GM23248 (cell line): ENCODE measurements around the gene PPP1R1B.

Experiments
- EZH2 ChIP-seq: fragments of 200-600 bp; sonication (generic); IDR thresholded peaks from 2 replicates; pipeline ENCODE4 v1.6.1; 2018; ENCODE audit warnings: antibody characterized with exemption, mild to moderate bottlenecking; ENCODE audit not compliant: insufficient read depth, poor library complexity, severe bottlenecking
- EZH2phosphoT487 ChIP-seq: fragments of 200-600 bp; sonication (generic); IDR thresholded peaks from 2 replicates; pipeline ENCODE4 v1.6.1; 2018; ENCODE audit warnings: antibody characterized with exemption, moderate library complexity, mild to moderate bottlenecking, low read depth; ENCODE audit not compliant: insufficient read depth

DNA sequence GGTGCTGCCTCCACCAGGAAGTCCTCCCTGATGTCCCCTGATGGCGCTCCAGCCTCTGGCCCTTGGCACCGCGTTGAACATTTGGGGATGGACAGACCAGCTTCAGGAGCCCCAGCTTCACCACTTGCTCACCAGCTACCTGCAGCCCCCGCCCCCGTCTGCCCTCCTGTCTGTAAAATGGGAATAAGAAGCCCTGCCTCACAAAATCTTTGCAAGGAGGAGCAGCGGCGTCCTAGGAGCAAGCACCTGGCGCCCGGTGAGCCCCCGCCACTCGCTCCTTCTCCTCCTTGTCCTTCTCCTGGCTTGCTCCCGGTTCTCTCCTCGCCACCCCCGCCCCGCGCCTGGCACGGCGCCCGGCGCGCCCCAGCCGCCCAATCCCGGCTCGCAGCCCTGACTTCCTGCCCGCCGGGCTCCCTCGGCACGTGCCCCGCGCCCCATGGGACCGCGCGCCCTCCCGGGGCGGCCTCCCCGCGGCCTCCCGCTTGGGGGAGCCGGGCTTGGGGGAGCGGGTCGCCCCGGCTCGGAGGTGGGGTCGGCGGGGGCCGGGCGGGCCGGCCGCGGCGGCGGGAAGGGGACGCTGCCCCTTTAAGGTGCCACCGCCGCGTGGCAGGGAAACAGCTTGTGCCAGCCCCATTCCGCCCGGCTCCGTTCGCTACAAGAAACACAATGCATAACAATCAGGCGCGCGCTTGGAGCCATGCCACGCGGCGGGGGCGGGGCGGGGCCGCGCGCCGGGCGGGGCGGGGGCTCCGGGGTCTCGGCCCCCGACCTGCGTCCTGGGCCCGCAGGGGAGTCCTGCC is 9.1 kb upstream of the PPP1R1B start:
- no peak for TF ChIP-seq EZH2phosphoT487
- no peak for TF ChIP-seq EZH2
